HG03039 (cell line): ENCODE measurements around the gene CDHR5.
A peak's percentile ranks its signal among the peaks of the same experiment; 100 is the strongest.

Experiments
- ATAC-seq: cut with Tn5 transposase; IDR thresholded peaks from one replicate; pipeline ENCODE4 v1.9.1; 2021; ENCODE audit warnings: mild to moderate bottlenecking, moderate library complexity; ENCODE audit not compliant: unreplicated experiment

The CDHR5 gene

GRCh38 chr11:623999-624704 is 603 bp downstream of the CDHR5 start:
- no peak for ATAC-seq

- no peak for ATAC-seq
Observed at GRCh38 chr11:623349-623869, 1.3 kb downstream of the CDHR5 start.

- no peak for ATAC-seq
Observed at GRCh38 chr11:621838-622237, 2.9 kb downstream of the CDHR5 start.

DNA sequence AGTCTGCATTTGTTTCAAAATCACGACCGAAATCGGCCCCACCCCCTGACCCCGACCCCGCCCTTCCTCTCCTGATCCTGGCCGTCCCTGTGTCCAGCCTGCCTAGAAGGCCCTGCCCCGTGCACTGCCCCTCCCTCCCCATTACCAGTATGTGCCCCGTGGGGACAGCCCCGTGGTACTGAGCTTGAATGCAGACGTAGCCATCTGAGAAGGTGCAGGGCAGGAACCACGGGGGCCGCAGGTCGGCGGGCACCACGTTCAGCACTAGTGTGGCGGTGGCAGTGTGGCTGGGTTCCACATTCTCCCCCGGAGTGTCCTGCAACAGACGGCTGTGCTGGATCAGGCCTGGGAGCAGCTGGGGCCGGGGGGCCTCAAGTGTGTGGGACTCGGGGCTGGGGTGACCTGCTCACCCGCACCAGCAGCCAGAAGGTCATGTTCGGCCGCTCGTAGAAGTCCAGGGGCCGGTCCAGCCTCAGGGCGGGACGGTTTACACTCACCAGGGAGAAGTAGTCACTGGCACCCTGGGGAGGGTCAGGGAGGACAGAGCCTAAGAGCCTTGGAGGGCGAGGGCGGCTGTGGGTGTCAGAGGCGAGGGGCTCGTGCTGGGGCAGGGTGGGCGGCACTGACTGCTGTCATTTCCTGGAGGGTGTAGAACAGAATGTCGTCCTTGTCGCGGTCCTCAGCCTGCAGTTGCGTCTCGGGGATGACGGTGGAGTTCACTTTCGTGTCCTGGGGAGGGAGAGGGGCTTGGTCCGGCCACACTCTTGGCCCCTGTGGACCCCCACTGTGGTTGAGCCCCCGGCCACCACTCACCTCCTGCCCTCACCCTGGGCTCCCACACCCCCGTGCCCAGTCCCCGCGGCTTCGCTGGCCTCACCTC is 3.6 kb downstream of the CDHR5 start:
- ATAC-seq, result no peak

DNA sequence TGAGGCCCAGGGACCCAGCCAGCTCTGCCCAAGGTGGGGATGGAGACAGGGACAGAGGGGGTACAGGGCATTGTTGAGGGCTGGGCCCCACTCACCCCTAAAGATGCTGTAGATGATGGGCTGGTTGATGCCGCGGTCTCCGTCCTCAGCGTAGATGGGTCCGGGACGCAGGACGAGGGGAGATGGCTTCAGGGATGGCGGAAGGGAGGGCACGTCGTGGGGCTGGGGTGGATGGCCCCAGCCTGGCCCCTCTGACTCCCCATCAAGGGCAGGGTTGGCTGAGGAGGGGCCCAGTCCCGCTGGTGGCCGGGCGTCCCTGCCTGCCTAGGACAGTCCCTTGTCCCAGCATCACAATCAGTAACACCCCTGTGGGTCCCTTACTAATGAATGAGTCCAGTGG is 4.6 kb downstream of the CDHR5 start:
- ATAC-seq, result no peak

GRCh38 chr11:619628-620050 is 5.1 kb downstream of the CDHR5 start:
- no peak for ATAC-seq

DNA sequence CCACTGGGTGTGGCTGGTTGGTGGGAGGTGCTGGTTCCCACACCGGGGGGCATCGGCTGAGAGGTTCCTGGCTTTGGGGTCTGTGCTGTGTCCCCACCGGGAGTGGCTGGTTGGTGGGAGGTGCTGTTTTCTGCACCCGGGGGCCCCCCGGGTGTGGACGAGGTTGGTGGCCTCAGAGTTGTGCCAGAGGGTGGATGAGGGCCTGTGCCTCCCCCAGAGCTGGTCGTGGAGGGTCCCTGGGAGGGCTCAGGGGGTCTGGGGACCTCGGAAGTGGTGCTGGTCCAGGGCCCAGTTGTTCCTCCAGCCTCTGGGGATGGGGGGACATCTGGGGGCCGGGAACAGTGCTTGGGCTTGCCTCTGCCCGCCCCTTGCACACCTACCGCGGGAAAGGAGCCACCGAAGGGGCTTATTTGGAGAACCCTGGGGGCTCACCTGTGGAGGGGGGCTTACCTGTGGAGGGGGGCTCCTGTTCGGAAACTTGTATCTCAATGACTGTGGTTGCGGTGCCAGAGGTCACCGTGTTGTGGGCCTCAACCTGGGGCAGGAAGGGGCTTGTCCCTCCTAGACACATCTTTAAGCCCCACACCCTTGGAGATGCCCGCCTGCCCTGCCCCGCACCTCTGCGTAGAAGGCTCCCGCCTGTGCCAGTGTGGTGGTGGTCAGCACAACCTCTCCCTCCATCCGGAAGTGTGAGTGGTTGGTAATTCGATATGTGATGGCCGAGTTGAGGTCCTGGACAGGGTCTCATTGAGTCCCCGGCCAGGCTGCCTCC is 5.7 kb downstream of the CDHR5 start:
- no peak for ATAC-seq

GRCh38 chr11:617912-618682 is 6.7 kb downstream of the CDHR5 start:
- ATAC-seq, result no peak

- ATAC-seq, result no peak
Observed at GRCh38 chr11:617199-617911, 7.4 kb downstream of the CDHR5 start.

DNA sequence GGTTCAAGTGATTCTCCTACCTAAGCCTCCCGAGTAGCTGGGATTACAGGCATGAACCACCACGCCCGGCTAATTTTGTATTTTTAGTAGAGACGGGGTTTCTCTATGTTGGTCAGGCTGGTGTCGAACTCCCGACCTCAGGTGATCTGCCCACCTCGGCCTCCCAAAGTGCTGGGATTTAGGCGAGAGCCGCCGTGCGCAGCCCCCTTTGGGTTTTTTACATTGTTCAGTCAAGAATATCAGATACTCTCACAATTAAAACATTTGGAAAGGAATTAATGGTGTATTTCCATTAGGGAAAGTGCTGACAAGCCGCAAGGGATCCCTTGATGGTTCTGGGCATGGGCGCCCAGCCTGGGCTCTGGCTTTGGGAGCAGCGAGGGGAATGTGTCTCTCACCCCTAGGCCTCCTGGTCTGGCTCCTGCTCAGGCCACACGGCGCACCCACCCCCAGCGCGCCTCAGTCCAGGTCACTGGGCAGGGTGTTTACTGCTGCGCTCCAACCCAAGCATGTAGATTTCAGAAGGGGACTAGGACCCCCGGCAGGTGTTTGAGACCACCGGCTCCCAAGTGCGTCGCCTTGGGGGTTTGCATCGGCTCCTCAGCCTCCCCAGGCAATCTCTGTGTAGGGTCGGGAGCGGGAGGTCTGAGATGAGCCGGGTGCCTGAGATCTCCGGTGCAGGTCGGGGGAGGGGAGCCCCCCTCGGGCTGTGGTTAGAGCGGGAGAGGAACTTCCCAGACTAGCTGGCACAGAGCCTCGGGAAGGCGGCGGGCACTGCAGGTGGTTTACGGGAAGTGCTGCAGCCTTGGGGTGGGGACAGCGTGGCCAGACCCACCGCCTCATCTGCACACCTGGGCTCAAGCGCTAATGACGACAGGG is 8.2 kb downstream of the CDHR5 start:
- no peak for ATAC-seq

GRCh38 chr11:615504-616319 is 9.0 kb downstream of the CDHR5 start, which contains the start of gene IRF7:
IRF7 (minus strand) TSS chr11:615950; CDS start chr11:615364, 586 bp downstream.
- ATAC-seq, result peak; percentile 61

GRCh38 chr11:614623-615503 is 9.9 kb downstream of the CDHR5 start:
- ATAC-seq, result no peak

DNA sequence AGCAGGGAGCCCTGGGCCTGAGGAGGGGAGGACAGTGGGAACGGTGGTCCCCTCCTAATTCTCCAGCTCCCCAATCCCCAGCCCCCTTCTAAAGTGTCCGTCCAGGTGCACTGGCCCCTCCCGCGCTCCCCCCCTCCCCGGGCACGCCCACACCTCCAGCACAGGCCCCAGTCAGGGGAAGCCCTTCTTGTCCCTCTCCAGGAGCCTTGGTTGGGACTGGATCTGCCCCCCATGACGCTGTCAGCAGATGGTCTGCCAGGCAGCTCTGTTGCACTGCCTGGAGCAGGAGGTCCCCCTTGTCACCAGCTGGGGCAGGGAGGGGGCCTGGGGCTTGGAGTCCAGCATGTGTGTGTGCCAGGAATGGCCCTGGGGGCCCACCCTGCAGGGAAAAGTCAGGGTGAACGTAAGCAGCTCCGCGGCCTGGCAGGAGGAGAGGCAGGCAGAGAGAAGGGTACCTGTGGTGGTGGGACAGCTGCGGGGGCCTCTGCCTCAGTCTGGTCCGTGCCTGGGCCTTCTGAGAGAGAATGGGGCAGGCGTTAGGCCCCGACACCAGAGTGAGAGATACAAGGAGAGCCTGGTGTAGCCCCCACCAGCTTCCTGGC is 10.6 kb downstream of the CDHR5 start:
- no peak for ATAC-seq

- no peak for ATAC-seq
Observed at GRCh38 chr11:613369-613968, 11.3 kb downstream of the CDHR5 start.

GRCh38 chr11:612961-613300 is 11.8 kb downstream of the CDHR5 start:
- ATAC-seq, result no peak
